ENCODE data around the gene COG4.
A peak's percentile ranks its signal among the peaks of the same experiment; 100 is the strongest.
"Not testable (repeated sequence)": the region's sequence is repeated elsewhere in the genome, so short reads cannot be mapped to it uniquely, and the experiment has no call there.

The COG4 gene

DNA sequence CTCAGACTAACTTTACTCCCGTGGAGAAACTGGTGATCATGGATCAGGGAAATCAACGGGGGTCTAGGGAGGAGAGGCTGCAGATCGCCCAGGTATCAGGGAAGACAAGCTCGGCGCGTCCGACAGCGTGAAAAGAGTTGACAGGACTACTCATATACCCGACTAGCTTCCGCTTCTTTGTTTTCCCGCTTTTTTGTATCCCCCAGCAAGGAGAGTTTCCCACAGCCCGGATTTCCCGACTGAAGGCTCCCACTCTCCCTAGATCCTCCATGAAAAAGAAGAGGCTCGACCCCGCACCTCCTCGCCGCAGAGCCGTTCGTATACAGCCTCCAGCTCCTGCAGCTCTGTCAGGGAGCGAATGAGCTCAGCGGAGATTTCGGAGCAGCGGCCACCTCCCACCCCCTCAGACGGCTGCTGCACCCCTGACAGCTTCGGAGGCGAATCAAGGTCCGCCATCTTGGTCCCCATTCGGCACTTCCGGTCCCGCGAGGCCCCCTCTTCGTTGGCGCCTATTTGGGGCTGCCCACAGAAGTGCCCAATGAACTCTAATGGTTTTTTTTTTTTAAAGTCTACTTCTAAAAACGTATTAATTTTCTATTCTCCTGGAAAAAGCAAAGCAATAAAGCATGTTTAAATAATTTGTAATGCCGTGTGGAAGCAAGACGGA lies at the start of gene COG4:
COG4 (minus strand) TSS at position 479 of the 667 bp plus-strand sequence; CDS start at position 468, 11 bp downstream.
- peak; percentile 73 for DNase-seq

- DNase-seq = no peak
These were observed 49.5 kb upstream of the COG4 start for GRCh38 chr16:70572926-70573270.

DNA sequence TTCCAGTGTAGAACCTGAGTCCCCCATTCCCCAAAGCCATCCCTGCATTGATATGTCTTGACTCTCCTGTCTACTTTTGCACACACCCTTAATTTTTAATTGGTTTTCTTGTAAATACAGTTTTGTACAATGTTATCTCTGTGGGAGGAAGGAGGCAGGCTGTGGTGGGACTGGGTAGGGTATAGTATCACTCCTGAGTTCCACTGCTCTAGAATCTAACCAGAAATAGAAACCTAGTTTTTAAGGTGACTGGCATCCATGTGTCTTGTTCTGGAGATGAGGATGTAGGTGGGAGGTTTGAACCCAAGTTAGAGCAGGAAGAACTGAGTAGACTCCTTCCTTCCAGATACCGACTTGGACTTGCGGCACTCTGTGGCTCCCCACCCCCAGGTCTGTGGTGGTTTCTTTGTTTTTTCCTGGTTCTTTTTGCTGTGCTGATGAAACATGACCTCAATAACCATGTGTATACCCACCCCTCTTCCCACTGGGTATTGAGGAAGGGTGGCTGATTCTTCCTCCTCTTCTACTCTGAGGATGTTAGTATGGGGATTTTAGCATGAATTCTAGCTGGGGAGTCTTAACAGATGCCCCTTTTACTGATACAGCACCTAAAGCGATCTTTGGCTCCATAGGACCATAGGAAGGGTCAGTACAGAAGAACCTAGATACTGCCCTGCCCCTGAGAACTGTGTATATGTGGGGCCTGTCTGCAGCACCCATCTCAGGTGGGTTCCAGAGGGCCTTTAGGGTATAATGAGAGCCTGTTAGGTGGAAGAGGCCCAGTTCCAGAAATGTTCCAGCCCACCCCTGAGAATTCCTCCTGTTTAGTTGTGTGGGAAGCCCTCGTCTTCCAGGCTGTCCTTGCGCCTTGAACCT lies 48.9 kb upstream of the COG4 start:
- DNase-seq = no peak

DNA sequence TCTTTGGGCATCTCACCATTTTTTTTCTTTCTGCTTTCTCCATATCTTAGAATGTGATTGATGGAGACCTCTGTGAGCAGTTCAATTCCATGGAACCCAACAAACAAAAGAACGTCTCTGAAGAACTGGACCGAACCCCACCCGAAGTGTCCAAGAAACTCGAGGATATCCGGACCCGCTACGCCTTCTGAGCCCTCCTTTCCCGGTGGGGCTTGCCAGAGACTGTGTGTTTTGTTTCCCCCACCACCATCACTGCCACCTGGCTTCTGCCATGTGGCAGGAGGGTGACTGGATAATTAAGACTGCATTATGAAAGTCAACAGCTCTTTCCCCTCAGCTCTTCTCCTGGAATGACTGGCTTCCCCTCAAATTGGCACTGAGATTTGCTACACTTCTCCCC lies 48.3 kb upstream of the COG4 start:
- DNase-seq = no peak

GRCh38 chr16:70570967-70571570 lies 47.7 kb upstream of the COG4 start:
- no peak for DNase-seq

GRCh38 chr16:70569752-70570151 lies 46.4 kb upstream of the COG4 start:
- no peak for DNase-seq

- no peak for DNase-seq
These were observed 45.4 kb upstream of the COG4 start for GRCh38 chr16:70568601-70569237.

DNA sequence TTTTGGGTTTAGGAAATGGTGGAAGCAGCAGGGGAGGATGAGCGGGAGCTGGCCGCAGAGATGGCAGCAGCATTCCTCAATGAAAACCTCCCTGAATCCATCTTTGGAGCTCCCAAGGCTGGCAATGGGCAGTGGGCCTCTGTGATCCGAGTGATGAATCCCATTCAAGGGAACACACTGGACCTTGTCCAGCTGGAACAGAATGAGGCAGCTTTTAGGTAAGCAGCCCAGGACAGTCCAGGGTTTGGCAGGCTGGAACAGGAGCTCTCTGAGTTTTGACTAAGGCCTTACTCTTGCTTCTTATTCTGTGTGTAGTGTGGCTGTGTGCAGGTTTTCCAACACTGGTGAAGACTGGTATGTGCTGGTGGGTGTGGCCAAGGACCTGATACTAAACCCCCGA lies 41.7 kb upstream of the COG4 start:
- DNase-seq = no peak

DNA sequence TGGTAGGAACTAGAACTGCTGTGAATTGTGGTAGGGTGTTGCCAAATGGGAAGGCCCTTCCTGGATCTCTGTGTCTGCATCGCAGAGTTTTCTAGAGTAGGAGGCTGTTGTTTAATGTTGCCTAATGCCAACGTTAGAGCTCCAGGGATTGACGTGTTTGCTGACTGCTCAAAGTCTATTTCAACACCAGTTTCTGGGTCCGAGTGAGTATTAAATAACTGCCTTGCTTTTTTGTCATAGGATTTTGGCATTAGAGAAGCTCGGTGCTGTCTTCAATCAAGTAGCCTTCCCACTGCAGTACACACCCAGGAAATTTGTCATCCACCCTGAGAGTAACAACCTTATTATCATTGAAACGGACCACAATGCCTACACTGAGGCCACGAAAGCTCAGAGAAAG lies 40.3 kb upstream of the COG4 start:
- no peak for DNase-seq

DNA sequence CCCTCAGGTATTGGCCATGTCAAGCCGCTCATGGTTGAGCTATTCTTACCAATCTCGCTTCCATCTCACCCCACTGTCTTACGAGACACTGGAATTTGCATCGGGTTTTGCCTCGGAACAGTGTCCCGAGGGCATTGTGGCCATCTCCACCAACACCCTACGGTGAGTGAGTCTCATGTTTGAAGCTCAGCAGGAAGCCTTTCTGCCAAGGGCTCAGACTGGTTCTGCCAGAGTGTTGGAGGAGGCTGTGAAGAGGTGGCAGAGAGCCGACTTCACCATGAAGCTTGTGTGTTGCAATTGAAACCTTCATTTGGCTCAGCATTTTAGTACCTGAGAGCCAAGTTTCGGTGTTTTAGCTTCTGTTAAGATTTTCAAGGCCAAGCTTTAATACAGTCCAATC lies 38.3 kb upstream of the COG4 start:
- no peak for DNase-seq

DNA sequence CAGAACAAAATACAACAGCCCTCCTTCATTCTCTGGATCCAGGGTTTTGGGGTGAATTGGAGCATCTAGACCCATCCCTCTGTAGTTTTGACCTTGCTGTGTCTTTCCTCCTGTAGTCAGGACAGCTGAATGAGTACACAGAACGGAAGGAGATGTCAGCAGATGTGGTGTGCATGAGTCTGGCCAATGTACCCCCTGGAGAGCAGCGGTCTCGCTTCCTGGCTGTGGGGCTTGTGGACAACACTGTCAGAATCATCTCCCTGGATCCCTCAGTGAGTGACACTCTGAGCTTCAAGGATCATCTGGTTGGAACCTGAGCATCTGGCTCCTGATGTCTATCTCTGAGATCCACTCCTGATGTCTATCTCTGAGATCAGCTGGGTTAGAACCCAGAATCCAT lies 32.7 kb upstream of the COG4 start:
- no peak for DNase-seq

GRCh38 chr16:70553645-70554044 lies 30.3 kb upstream of the COG4 start:
- no peak for DNase-seq

DNA sequence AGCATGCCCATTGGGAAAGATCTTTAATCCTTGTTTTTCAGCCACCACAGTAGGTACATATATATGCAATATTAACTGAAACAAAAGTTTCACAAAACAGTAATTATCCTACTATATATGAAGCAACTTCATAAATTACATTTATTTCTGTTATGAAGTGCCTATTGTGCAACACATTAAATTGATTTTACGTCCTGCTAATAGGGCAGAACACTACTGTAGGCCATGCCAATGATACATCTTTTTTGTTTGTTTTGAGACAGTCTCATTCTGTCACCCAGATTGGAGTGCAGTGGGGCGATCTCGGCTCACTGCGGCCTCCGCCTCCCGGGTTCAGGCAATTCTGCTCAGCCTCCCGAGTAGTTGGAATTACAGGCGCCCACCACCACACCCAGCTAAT lies 29.3 kb upstream of the COG4 start:
- no peak for DNase-seq

- no peak for DNase-seq
These were observed 28.4 kb upstream of the COG4 start for GRCh38 chr16:70551788-70552187.

- no peak for DNase-seq
These were observed 26.7 kb upstream of the COG4 start for GRCh38 chr16:70550082-70550481.

GRCh38 chr16:70548936-70549335 lies 25.6 kb upstream of the COG4 start:
- no peak for DNase-seq

DNA sequence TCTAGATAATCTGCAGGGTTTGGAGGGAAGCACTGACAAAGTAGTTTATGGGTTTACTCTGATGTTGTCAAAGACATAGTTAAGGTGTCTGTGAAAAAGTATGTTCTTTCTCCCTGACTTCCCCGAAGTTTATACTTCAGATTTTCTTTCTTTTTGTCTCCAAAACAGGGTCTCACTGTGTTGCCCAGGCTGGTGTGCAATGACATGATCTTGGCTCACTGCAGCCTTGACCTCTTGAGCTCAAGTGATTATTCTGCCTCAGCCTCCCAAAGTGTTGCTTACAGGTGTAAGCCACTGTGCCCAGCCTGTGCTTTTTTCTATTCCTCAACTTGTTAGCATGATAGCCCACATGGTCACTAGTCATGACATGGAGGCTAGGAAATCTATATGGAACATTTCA lies 21.2 kb upstream of the COG4 start:
- DNase-seq = no peak

DNA sequence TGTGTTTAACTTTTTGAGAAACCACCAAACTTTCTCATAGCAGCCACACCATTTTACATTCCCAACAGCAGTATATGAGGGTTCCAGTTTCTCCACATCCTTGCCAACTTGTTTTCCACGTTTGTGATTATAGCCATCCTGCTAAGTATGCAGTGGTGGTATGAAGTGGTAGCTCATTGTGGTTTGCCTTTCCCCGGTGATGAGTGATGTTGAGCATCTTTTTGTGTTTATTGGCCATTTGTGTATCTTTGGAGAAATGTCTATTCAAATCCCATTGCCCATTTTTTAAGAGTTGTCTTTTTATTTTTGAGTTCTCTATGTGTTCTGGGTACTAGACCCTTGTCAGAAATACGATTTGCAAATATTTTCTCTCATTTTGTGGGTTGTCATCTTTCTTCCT lies 17.6 kb upstream of the COG4 start:
- no peak for DNase-seq

DNA sequence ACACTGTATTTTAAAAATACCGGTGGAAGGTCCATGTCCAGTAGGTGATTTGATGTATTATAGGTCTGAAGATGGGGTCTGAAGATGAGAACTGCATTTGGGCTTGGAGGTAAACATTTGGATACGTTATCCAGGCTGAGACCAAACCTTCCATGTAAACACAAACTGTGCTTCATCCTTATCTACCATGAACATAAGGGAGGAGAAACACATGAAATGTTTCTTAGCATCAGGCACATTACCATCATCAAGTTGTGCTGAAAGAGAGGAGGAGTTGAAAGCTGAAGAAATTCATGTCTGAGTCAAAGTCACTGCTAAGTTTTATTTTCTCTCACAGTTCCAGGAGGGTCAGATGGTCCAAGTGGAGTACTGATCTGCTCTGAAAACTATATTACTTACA lies 11.6 kb upstream of the COG4 start:
- DNase-seq = no peak

GRCh38 chr16:70529954-70530353 lies 6.6 kb upstream of the COG4 start:
- not testable (repeated sequence) for DNase-seq

DNA sequence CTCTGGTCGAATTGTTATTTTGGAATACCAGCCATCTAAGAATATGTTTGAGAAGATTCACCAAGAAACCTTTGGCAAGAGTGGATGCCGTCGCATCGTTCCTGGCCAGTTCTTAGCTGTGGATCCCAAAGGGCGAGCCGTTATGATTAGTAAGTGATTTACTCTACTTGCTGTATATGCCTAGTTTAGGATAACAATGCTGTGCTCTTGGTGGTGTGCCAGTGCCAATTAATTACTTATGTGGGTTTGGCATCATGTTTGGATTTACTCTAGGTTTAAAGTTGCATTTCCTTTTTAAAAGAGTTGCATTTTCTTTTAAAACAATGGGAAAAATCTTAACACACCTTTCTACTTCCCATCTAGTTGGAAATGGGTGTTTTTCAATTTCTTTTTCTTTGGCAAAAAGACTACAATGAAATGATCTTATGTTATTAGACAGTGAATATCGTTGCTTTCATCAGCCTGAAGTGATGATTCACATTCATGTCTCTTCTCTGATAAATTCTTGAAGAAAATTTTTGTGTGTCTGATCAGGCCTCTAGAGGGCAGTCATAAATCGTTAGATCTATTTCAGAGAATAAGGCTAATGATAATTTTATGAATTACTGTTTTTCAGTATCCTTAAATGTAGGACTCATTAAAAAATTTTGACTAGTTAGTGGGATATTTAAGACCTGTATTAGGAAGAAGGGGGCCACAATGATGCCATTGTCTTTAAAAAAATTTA lies 5.9 kb upstream of the COG4 start:
- DNase-seq = peak; percentile 53

- no peak for DNase-seq
These were observed 4.1 kb upstream of the COG4 start for GRCh38 chr16:70527315-70527996.
